Ishikawa (cell line): ENCODE data around the gene KLF13.

Source experiments
- CEBPB ChIP-seq: IDR thresholded peaks from 2 replicates; pipeline ENCODE4 v1.6.1; 2012
- EP300 ChIP-seq: IDR thresholded peaks from 2 replicates; pipeline ENCODE4 v1.6.1; 2012; ENCODE audit warnings: borderline replicate concordance
- FOXM1 ChIP-seq: IDR thresholded peaks from 2 replicates; pipeline ENCODE4 v1.6.1; 2012; ENCODE audit warnings: low read depth, borderline replicate concordance
- MAX ChIP-seq: IDR thresholded peaks from 2 replicates; pipeline ENCODE4 v1.6.1; 2012
- REST ChIP-seq: IDR thresholded peaks from 2 replicates; pipeline ENCODE4 v1.6.1; 2012; ENCODE audit warnings: low read depth, mild to moderate bottlenecking
- TAF1 ChIP-seq: IDR thresholded peaks from 2 replicates; pipeline ENCODE4 v1.6.1; 2012; ENCODE audit warnings: low read depth, mild to moderate bottlenecking
- TCF12 ChIP-seq: IDR thresholded peaks from 2 replicates; pipeline ENCODE4 v1.6.1; 2012; ENCODE audit warnings: low read depth
- TEAD4 ChIP-seq: IDR thresholded peaks from 2 replicates; pipeline ENCODE4 v1.6.1; 2012
- USF1 ChIP-seq: IDR thresholded peaks from 2 replicates; pipeline ENCODE4 v1.6.1; 2012
- YY1 ChIP-seq: IDR thresholded peaks from 2 replicates; pipeline ENCODE4 v1.6.1; 2012; ENCODE audit warnings: low read depth
- ZBTB7A ChIP-seq: IDR thresholded peaks from 2 replicates; pipeline ENCODE4 v1.6.1; 2012; ENCODE audit warnings: low read depth

DNA sequence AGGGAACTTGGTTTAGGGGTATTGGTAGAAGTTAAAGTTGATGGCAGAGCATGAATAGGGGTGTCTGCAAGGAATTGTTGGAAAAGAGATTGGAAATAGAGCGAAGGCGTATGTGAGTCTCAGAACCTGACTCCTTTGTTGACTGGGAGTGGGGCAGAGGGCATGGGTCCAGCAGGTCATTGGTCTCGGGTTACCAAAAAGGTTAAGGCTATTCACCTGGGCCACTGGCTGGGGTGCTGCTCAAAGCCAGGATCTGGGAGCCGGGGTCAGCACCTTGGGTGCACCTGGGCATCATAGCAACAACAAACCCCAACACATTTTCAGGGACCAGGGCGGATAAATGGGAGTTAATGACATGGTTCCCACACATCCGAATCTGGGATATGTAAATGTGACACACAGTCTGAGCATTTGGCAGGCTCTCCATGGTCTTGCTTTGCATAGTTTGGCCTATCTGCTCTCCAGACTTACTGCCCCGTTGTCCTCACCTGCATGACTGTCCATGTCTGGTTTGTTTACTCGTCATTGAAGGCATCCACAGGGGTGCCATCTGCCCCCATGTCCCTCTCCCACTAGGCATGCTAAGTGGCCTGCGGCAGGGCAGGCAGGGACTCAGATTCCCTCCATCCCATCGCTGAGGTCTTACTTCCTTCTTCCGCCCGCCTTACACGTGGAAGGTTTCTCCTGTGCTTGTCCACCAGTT lies 10.1 kb downstream of the KLF13 start:
- TF ChIP-seq YY1 (no peak), REST (no peak), EP300 (no peak), USF1 (no peak), FOXM1 (no peak), MAX (no peak), TAF1 (no peak), TEAD4 (no peak), ZBTB7A (no peak), CEBPB (no peak), TCF12 (no peak)
